H9 (cell line): ENCODE measurements around the gene CNGB1. TPM values are rescaled to one million over a fixed set of nuclear protein-coding genes. Genes with fewer than 3 reads are reported as not detected.

Source experiments
- DNase-seq: peaks from one replicate; pipeline ENCODE4 v3.0.0-alpha.2; 2017
- H2AFZ ChIP-seq: one replicate; pipeline ENCODE4 v1.6.1; 2013; ENCODE audit warnings: mild to moderate bottlenecking, low read length, control low read depth, moderate library complexity
- H2AK5ac ChIP-seq: 2 replicates; pipeline ENCODE4 v1.6.1; 2013; ENCODE audit warnings: low read length, control low read depth, mixed read lengths; ENCODE audit not compliant: insufficient read length
- H2BK120ac ChIP-seq: one replicate; pipeline ENCODE4 v1.6.1; 2013; ENCODE audit warnings: low read depth, mild to moderate bottlenecking, low read length, control low read depth, inconsistent platforms; ENCODE audit not compliant: poor library complexity, severe bottlenecking
- H2BK12ac ChIP-seq: 2 replicates; pipeline ENCODE4 v1.6.1; 2013; ENCODE audit warnings: low read length, control low read depth, mixed read lengths, low read depth; ENCODE audit not compliant: insufficient read length
- H2BK15ac ChIP-seq: 2 replicates; pipeline ENCODE4 v1.6.1; 2013; ENCODE audit warnings: low read depth, low read length, control low read depth
- H2BK20ac ChIP-seq: one replicate; pipeline ENCODE4 v1.6.1; 2013; ENCODE audit warnings: low read depth, mild to moderate bottlenecking, low read length, control low read depth, inconsistent platforms; ENCODE audit not compliant: poor library complexity, severe bottlenecking
- H2BK5ac ChIP-seq: 2 replicates; pipeline ENCODE4 v1.6.1; 2013; ENCODE audit warnings: low read length, control low read depth, mixed read lengths; ENCODE audit not compliant: insufficient read length
- H3K14ac ChIP-seq: 2 replicates; pipeline ENCODE4 v1.6.1; 2013; ENCODE audit warnings: low read length, control low read depth; ENCODE audit not compliant: insufficient read depth
- H3K18ac ChIP-seq: 2 replicates; pipeline ENCODE4 v1.6.1; 2013; ENCODE audit warnings: low read depth, mild to moderate bottlenecking, mixed read lengths, low read length, control low read depth; ENCODE audit not compliant: insufficient read length
- H3K23ac ChIP-seq: 2 replicates; pipeline ENCODE4 v1.6.1; 2013; ENCODE audit warnings: low read length, control low read depth, mixed read lengths, low read depth; ENCODE audit not compliant: insufficient read length
- H3K23me2 ChIP-seq: 2 replicates; pipeline ENCODE4 v1.6.1; 2013; ENCODE audit warnings: low read depth, mild to moderate bottlenecking, mixed read lengths, low read length, control low read depth; ENCODE audit not compliant: insufficient read length, poor library complexity, severe bottlenecking
- H3K27ac ChIP-seq: 2 replicates; pipeline ENCODE4 v1.5.1; 2013; ENCODE audit warnings: low read length, control low read depth, mixed read lengths, low read depth; ENCODE audit not compliant: insufficient read length
- H3K27me3 ChIP-seq: 2 replicates; pipeline ENCODE4 v1.6.1; 2013; ENCODE audit warnings: low read length, control low read depth, inconsistent platforms; ENCODE audit not compliant: insufficient read depth
- H3K4ac ChIP-seq: 2 replicates; pipeline ENCODE4 v1.6.1; 2013; ENCODE audit warnings: low read depth, mild to moderate bottlenecking, control low read depth, inconsistent platforms, low read length, moderate library complexity
- H3K4me1 ChIP-seq: 2 replicates; pipeline ENCODE4 v1.6.1; 2013; ENCODE audit warnings: low read length, control low read depth, inconsistent platforms; ENCODE audit not compliant: insufficient read depth
- H3K4me2 ChIP-seq: 2 replicates; pipeline ENCODE4 v1.6.1; 2013; ENCODE audit warnings: low read length, control low read depth, mixed read lengths; ENCODE audit not compliant: insufficient read length, insufficient read depth
- H3K56ac ChIP-seq: 2 replicates; pipeline ENCODE4 v1.6.1; 2013; ENCODE audit warnings: low read depth, mild to moderate bottlenecking, mixed read lengths, low read length, control low read depth; ENCODE audit not compliant: insufficient read length
- H3K79me1 ChIP-seq: 2 replicates; pipeline ENCODE4 v1.6.1; 2013; ENCODE audit warnings: low read depth, mild to moderate bottlenecking, moderate library complexity, low read length, control low read depth, inconsistent platforms; ENCODE audit not compliant: insufficient read depth, poor library complexity, severe bottlenecking
- H3K79me2 ChIP-seq: 2 replicates; pipeline ENCODE4 v1.6.1; 2013; ENCODE audit warnings: low read length, control low read depth, inconsistent platforms; ENCODE audit not compliant: insufficient read depth
- H3K9ac ChIP-seq: 2 replicates; pipeline ENCODE4 v1.6.1; 2013; ENCODE audit warnings: low read length, control low read depth, mixed read lengths; ENCODE audit not compliant: insufficient read length; ENCODE audit errors: extremely low read depth
- H3K9me3 ChIP-seq: one replicate; pipeline ENCODE4 v1.6.1; 2013; ENCODE audit warnings: low read depth, low read length, inconsistent platforms; ENCODE audit not compliant: control insufficient read depth
- H3T11ph ChIP-seq: one replicate; pipeline ENCODE4 v1.6.1; 2013; ENCODE audit warnings: mild to moderate bottlenecking, low read length, control low read depth, inconsistent platforms
- H4K20me1 ChIP-seq: one replicate; pipeline ENCODE4 v1.6.1; 2013; ENCODE audit not compliant: control insufficient read depth, insufficient read length, insufficient read depth
- H4K5ac ChIP-seq: 2 replicates; pipeline ENCODE4 v1.6.1; 2013; ENCODE audit warnings: low read depth, mild to moderate bottlenecking, mixed read lengths, low read length, control low read depth; ENCODE audit not compliant: insufficient read length
- H4K8ac ChIP-seq: replicated peaks from 2 replicates; pipeline ENCODE4 v1.6.1; 2013; ENCODE audit warnings: low read length, control low read depth, mixed read lengths, low read depth; ENCODE audit not compliant: insufficient read length
- H4K91ac ChIP-seq: 2 replicates; pipeline ENCODE4 v1.6.1; 2013; ENCODE audit warnings: low read depth, mild to moderate bottlenecking, moderate library complexity, mixed read lengths, low read length, control low read depth; ENCODE audit not compliant: insufficient read length
- H3K27ac Mint-ChIP-seq, 3 experiments: 2 replicates in 2 of 3; 3 replicates in 1 of 3; pipeline ENCODE4 v1.8.0; 2020 to 2021; ENCODE audit warnings: mixed read lengths in 3 of 3, mild to moderate bottlenecking in 1 of 3, moderate library complexity in 1 of 3
- H3K27me3 Mint-ChIP-seq: 2 replicates; pipeline ENCODE4 v1.8.0; 2021; ENCODE audit warnings: low read depth, mild to moderate bottlenecking, moderate library complexity, mixed read lengths
- H3K36me3 Mint-ChIP-seq, 3 experiments: 2 replicates in 2 of 3; 3 replicates in 1 of 3; pipeline ENCODE4 v1.8.0; 2020 to 2021; ENCODE audit warnings: low read depth in 3 of 3, mixed read lengths in 3 of 3; ENCODE audit not compliant: insufficient read depth in 1 of 3
- H3K4me1 Mint-ChIP-seq, 2 experiments: 2 replicates each; pipeline ENCODE4 v1.8.0; 2020; ENCODE audit warnings: mixed read lengths in 2 of 2
- H3K4me3 Mint-ChIP-seq, 2 experiments: 2 replicates in 1 of 2; 3 replicates in 1 of 2; pipeline ENCODE4 v1.8.0; 2020 to 2021; ENCODE audit warnings: mild to moderate bottlenecking in 2 of 2, mixed read lengths in 2 of 2, moderate library complexity in 1 of 2
- H3K9me3 Mint-ChIP-seq, 2 experiments: 2 replicates in 1 of 2; 3 replicates in 1 of 2; pipeline ENCODE4 v1.8.0; 2020; ENCODE audit warnings: mild to moderate bottlenecking in 2 of 2, mixed read lengths in 2 of 2, moderate library complexity in 1 of 2
- CTCF ChIP-seq: fragments of 200-600 bp; sonication (generic); conservative IDR thresholded peaks from 3 replicates; pipeline ENCODE4 v1.8.0; 2021; ENCODE audit warnings: antibody characterized with exemption, mild to moderate bottlenecking
- WGBS: extraction: QIAGEN DNeasy Blood & Tissue Kit; methylation state at CpG from one replicate; pipeline ENCODE4 v1.1.7; 2013; ENCODE audit warnings: missing lambda C conversion rate, low lambda C conversion rate, mixed read lengths; ENCODE audit not compliant: insufficient read length; ENCODE audit errors: extremely low coverage; 5-methylcytosine and 5-hydroxymethylcytosine counted together
- total RNA-seq: library from RNA; stranded (reverse); gene quantifications from 2 replicates; pipeline ENCODE4 v1.2.1, GENCODE V29; 2021

Gene CNGB1
- total RNA-seq, 1 experiment from 2014 or later, result not detected

GRCh38 chr16:57993438-57993837 lies 22.5 kb upstream of the CNGB1 start:
- peaks cover 4 to 14% (median 12%) of the 10 kb centered on the region in 3 experiments; a peak in 6 of 7 replicates for H3K36me3 Mint-ChIP-seq
- no peaks in the 10 kb centered on the region for H3K79me2 ChIP-seq
- no peak overlapping the region for H2BK12ac ChIP-seq
- H3K9me3 Mint-ChIP-seq, result no peaks in the 10 kb centered on the region
- no peaks in the 10 kb centered on the region for H4K20me1 ChIP-seq
- H3K79me1 ChIP-seq, result no peaks in the 10 kb centered on the region
- H2BK5ac ChIP-seq, result no peak overlapping the region
- H4K91ac ChIP-seq, result peak overlapping the region; percentile 28
- no peak overlapping the region; the same call in 1 of the 2 replicates for H3K14ac ChIP-seq
- no peak overlapping the region for H3K23ac ChIP-seq
- H3K27me3 ChIP-seq, result no peaks in the 10 kb centered on the region
- 0 out of 7 replicates have a peak overlapping the region, but pooled peaks of 2 of the 3 experiments have one; percentile 8 to 28 for H3K27ac Mint-ChIP-seq
- H2BK120ac ChIP-seq, result no peak overlapping the region
- peaks cover 7 to 8% of the 10 kb centered on the region in 2 experiments for H3K4me1 Mint-ChIP-seq
- H2AK5ac ChIP-seq, result no peak overlapping the region
- H2BK20ac ChIP-seq, result no peak overlapping the region
- H4K5ac ChIP-seq, result no peak overlapping the region
- no peak for TF ChIP-seq CTCF
- peaks cover 3% of the 10 kb centered on the region for H3K27me3 Mint-ChIP-seq
- H3K56ac ChIP-seq, result no peak overlapping the region
- no peak overlapping the region for H3K9ac ChIP-seq
- no peak overlapping the region for H2BK15ac ChIP-seq
- no peaks in the 10 kb centered on the region for H3K23me2 ChIP-seq
- H3K27ac ChIP-seq, result no peak overlapping the region
- no peak overlapping the region for H3K4me3 Mint-ChIP-seq
- no peak overlapping the region for H3T11ph ChIP-seq
- H2AFZ ChIP-seq, result no peak overlapping the region
- no peak overlapping the region for H3K4me2 ChIP-seq
- H4K8ac ChIP-seq, result no peak overlapping the region
- WGBS, result no CpG with 5 or more reads among the region's 8 CpGs
- no peaks in the 10 kb centered on the region for H3K9me3 ChIP-seq
- H3K4ac ChIP-seq, result no peak overlapping the region; the same call in 1 of the 2 replicates
- no peak for DNase-seq
- H3K4me1 ChIP-seq, result no peaks in the 10 kb centered on the region; the same call in 1 of the 2 replicates
- H3K18ac ChIP-seq, result peak overlapping the region; percentile 19
